Osteoblast (primary cell): ENCODE data around the gene RNFT2. TPM values are rescaled to one million over a fixed set of nuclear protein-coding genes. Genes with fewer than 3 reads are reported as not detected.

Experiments
- DNase-seq: peaks from one replicate; pipeline ENCODE4 v3.0.0; 2011; ENCODE audit warnings: low spot score, mixed read lengths; ENCODE audit not compliant: insufficient read length; ENCODE audit errors: missing footprints
- H2AFZ ChIP-seq: 2 replicates; pipeline ENCODE4 v1.6.0; 2011; ENCODE audit warnings: mild to moderate bottlenecking, low read length
- H3K27ac ChIP-seq: 2 replicates; pipeline ENCODE4 v1.5.1; 2011; ENCODE audit warnings: mild to moderate bottlenecking, low read depth, low read length, moderate library complexity
- H3K27me3 ChIP-seq: 2 replicates; pipeline ENCODE4 v1.6.0; 2012; ENCODE audit warnings: mild to moderate bottlenecking, control low read depth, inconsistent platforms, low read length, moderate library complexity; ENCODE audit not compliant: insufficient read depth
- H3K36me3 ChIP-seq: 2 replicates; pipeline ENCODE4 v1.5.1; 2011; ENCODE audit warnings: mild to moderate bottlenecking, low read length, control low read depth, moderate library complexity; ENCODE audit not compliant: insufficient read depth
- H3K4me1 ChIP-seq: 2 replicates; pipeline ENCODE4 v1.5.1; 2011; ENCODE audit warnings: mild to moderate bottlenecking, low read length, control low read depth, moderate library complexity; ENCODE audit not compliant: insufficient read depth
- H3K4me2 ChIP-seq: 2 replicates; pipeline ENCODE4 v1.6.0; 2011; ENCODE audit warnings: mild to moderate bottlenecking, low read length; ENCODE audit not compliant: insufficient read depth
- H3K4me3 ChIP-seq: fragments of 200-600 bp; sonication (generic); 3 replicates; pipeline ENCODE4 v1.5.1; 2012; ENCODE audit warnings: mild to moderate bottlenecking, low read length, inconsistent platforms; ENCODE audit not compliant: insufficient read depth
- H3K79me2 ChIP-seq: 2 replicates; pipeline ENCODE4 v1.6.0; 2012; ENCODE audit warnings: mild to moderate bottlenecking, low read length, control low read depth, inconsistent platforms; ENCODE audit not compliant: insufficient read depth
- H3K9me3 ChIP-seq: 2 replicates; pipeline ENCODE4 v1.5.1; 2011; ENCODE audit warnings: low read depth, low read length, control low read depth
- H4K20me1 ChIP-seq: 2 replicates; pipeline ENCODE4 v1.6.0; 2012; ENCODE audit warnings: mild to moderate bottlenecking, low read length, control low read depth; ENCODE audit not compliant: insufficient read depth
- total RNA-seq: library from RNA; depleted of rRNA; stranded (reverse); fragments of >200 nt; gene quantifications from 2 replicates; pipeline ENCODE4 v1.2.3, GENCODE V29; 2012
- TF ChIP-seq, protein P1 (sequence below): IDR thresholded peaks from 2 replicates; pipeline ENCODE4 v1.5.1; 2011; ENCODE audit warnings: mild to moderate bottlenecking, low read depth, low read length, moderate library complexity; ENCODE audit errors: extremely low read depth

Gene RNFT2
- total RNA-seq, 1 donor, result 3.3 TPM

DNA sequence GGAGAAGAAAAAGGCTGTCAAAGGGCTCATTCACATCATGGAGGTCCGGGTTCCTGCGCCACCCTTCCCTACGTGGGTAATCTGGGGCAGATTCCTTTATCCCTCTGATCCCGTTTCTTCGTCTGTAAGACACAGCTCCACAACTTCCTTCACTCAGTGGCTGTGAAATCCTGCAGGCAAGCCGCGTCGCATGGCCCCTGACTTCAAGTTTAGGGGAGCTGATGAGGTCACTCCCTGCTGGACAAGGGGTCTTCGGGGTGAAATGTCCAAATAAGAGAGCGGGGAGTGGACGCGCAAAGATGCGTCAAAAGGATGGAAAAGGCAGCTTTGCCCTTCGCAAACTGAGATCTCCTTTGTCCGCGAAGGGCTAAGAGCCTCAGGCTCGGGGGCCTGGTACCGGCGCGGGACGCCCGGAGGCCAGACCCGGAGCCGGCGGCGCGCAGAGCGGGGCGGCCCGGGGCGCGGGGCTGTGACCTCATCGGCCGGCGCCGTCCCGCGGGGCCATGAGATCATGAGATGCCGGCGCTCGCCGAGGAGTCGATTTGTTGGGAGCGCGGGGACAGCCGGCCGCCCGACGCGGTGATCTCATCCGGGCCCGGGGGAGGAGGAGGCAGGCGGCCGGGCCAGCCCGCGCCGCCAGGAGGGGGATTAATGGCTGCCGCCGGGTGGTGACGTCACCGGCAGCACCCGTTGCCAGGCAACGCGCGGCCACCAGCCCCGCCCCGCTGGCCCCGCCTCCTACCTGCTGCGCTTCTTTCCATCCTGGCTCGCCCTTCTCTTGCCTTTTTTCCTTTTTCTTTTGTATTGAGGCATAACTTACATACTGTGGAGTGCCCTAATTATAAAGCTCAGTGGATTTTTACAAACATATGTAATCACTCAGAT is 81.1 kb downstream of the RNFT2 start:
- H3K4me3 ChIP-seq, result peak overlapping the region; percentile 90
- H3K27me3 ChIP-seq, result no peaks in the 10 kb centered on the region
- H4K20me1 ChIP-seq, result no peaks in the 10 kb centered on the region
- no peaks in the 10 kb centered on the region for H3K36me3 ChIP-seq
- TF ChIP-seq, protein P1, sequence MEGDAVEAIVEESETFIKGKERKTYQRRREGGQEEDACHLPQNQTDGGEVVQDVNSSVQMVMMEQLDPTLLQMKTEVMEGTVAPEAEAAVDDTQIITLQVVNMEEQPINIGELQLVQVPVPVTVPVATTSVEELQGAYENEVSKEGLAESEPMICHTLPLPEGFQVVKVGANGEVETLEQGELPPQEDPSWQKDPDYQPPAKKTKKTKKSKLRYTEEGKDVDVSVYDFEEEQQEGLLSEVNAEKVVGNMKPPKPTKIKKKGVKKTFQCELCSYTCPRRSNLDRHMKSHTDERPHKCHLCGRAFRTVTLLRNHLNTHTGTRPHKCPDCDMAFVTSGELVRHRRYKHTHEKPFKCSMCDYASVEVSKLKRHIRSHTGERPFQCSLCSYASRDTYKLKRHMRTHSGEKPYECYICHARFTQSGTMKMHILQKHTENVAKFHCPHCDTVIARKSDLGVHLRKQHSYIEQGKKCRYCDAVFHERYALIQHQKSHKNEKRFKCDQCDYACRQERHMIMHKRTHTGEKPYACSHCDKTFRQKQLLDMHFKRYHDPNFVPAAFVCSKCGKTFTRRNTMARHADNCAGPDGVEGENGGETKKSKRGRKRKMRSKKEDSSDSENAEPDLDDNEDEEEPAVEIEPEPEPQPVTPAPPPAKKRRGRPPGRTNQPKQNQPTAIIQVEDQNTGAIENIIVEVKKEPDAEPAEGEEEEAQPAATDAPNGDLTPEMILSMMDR, result no peak
- H3K9me3 ChIP-seq, result no peaks in the 10 kb centered on the region
- H3K27ac ChIP-seq, result peak overlapping the region; percentile 92
- peak overlapping the region; percentile 98 for H2AFZ ChIP-seq
- H3K4me2 ChIP-seq, result peak overlapping the region; percentile 100
- no peaks in the 10 kb centered on the region for H3K79me2 ChIP-seq
- peak; percentile 100 for DNase-seq
- peaks cover 10% of the 10 kb centered on the region for H3K4me1 ChIP-seq

DNA sequence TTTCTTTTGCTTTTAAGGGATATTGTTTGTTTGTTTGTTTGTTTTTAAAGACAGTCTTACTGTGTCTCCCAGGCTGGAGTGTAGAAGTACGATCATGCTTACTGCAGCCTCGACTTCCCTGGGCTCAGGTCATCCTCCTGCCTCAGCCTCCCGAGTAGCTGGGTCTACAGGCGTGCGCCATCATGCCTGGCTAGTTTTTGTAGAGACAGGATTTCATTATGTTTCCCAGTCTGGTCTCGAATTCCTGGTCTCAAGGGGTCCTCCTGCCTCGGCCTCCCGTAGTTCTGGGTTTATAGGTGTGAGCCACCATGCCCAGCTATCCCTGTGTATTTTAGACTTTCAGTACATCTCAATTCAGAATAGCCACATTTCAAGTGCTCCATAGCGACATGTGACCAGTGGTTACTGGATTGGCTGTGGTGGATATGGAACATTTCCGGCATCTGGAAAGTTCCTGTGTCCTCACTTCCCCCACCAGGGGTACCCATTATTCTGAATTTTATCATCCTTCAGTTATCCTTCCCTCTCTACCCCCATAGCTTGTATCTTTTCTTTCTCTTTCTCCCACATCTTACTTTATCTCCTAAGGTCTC is 82.0 kb downstream of the RNFT2 start:
- no peaks in the 10 kb centered on the region for H4K20me1 ChIP-seq
- H3K4me3 ChIP-seq, result no peak overlapping the region
- H3K27me3 ChIP-seq, result no peaks in the 10 kb centered on the region
- no peaks in the 10 kb centered on the region for H3K9me3 ChIP-seq
- H3K27ac ChIP-seq, result no peak overlapping the region
- H3K4me1 ChIP-seq, result peaks cover 10% of the 10 kb centered on the region
- H2AFZ ChIP-seq, result no peak overlapping the region
- TF ChIP-seq, protein P1, result no peak
- no peak overlapping the region for H3K4me2 ChIP-seq
- H3K79me2 ChIP-seq, result no peaks in the 10 kb centered on the region
- H3K36me3 ChIP-seq, result no peaks in the 10 kb centered on the region
- DNase-seq, result no peak

- Histone ChIP-seq H3K27me3 (no peaks in the 10 kb centered on the region), H3K27ac (no peak overlapping the region), H3K4me3 (no peak overlapping the region), H2AFZ (no peak overlapping the region), H3K9me3 (no peaks in the 10 kb centered on the region), H3K79me2 (no peaks in the 10 kb centered on the region), H3K4me1 (peaks cover 10% of the 10 kb centered on the region), H3K36me3 (no peaks in the 10 kb centered on the region), H3K4me2 (no peak overlapping the region), H4K20me1 (no peaks in the 10 kb centered on the region)
- TF ChIP-seq, protein P1, result no peak
- DNase-seq, result no peak
Measured at GRCh38 chr12:116821291-116821690, 83.2 kb downstream of the RNFT2 start.

DNA sequence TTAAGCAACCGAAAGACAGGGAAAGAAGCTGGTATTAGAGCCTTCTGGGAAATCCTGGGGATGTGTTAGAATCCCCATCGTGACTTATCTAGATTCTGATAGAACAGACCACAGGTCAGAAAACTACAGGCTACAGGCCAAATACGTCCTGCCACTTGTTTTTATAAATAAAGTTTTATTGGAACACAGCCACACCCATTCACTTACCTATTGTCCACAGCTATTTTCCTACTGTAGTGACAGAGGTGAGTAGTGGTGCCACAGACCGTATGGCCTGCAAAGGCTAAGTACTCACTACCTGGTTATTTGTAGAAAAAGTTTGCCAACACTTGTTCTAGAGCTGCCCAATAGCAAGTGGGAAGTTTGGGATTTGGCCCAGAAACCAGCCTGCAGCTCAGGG is 89.3 kb downstream of the RNFT2 start:
- TF ChIP-seq, protein P1, result no peak
- H3K9me3 ChIP-seq, result no peaks in the 10 kb centered on the region
- H3K4me1 ChIP-seq, result no peaks in the 10 kb centered on the region
- no peak overlapping the region for H2AFZ ChIP-seq
- no peak for DNase-seq
- H3K27ac ChIP-seq, result no peak overlapping the region
- H3K4me3 ChIP-seq, result no peak overlapping the region
- no peaks in the 10 kb centered on the region for H3K79me2 ChIP-seq
- H3K27me3 ChIP-seq, result no peaks in the 10 kb centered on the region
- H3K4me2 ChIP-seq, result no peak overlapping the region
- H3K36me3 ChIP-seq, result no peaks in the 10 kb centered on the region
- no peaks in the 10 kb centered on the region for H4K20me1 ChIP-seq
